ENCODE results near the gene FGD3.
"Not testable (repeated sequence)": the region's sequence is repeated elsewhere in the genome, so short reads cannot be mapped to it uniquely, and the experiment has no call there.

Gene FGD3

GRCh38 chr9:93010704-93011103 lies 63.4 kb downstream of the FGD3 start:
- no peak for DNase-seq

DNA sequence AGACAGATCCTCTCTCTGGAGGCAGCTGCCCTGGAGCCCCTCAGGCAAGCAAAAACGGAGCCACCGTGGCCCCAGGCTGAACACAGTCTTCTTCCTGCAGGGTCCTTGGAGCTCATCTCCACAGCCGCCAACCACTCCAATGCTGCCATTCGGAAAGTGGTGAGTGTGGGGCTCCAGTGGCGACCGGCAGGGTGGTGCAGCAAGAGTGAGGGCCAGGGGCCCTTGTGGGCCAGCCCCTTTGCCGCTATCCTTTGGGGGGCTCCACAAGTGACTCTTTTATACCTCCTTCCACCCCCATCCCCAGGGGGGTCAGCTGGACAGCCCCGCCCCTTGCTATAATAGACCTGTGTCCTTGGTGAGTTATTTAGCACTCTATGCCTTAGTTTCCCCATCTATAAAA lies 63.8 kb downstream of the FGD3 start:
- DNase-seq = no peak

GRCh38 chr9:93012963-93013855 lies 65.9 kb downstream of the FGD3 start:
- DNase-seq = no peak

- no peak for DNase-seq
Observed at GRCh38 chr9:93013856-93014582, 66.7 kb downstream of the FGD3 start.

DNA sequence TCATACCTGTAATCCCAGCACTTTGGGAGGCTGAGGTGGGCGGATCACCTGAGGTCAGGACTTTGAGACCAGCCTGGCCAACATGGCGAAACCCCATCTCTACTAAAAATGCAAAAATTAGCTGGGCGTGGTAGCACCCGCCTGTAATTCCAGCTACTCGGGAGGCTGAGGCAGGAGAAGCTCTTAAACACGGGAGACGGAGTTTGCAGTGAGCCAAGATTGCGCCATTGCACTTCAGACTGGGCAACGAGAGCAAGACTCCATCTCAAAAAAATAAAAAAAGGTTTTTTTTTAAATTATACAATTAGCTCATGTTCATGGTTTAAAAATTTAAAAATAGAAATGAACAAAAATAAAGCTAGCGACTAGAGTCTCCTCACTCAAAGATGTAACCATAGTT lies 67.9 kb downstream of the FGD3 start:
- not testable (repeated sequence) for DNase-seq

DNA sequence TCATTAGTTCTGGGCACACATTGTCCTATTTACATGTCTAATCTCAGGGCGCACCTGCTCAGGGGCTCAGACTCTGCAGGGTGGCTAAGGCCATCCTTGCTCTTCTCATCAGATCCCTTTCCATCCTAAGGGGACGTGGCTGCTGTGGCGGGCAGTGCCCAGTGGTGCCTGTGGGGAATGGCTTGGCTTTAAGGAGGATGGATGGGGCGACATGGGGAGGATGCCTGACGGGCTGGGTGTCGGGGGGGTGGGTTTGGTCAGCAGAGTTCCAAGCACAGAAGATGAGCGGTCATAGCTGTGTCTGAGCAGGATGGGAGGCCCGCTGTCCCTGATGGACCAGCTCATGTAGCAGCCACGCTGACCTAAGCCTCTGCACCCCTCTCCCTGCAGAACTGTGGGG lies 70.3 kb downstream of the FGD3 start:
- DNase-seq = no peak

DNA sequence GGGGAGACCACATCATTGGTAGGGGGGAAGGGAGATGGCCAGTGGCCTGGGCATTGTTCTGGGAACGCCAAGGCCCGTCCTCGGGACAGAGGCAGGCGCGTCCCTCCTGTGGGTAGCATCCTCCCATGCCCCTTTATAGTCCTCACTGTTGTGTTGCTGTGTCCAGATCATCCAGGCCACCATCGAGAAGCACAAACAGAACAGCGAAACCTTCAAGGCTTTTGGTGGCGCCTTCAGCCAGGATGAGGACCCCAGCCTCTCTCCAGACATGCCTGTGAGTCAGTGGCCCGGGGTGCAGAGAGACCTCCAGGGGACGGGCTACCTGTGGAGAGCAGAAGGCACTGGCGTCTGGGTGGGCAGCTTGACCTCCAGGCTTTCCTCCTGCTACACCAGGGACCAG lies 72.8 kb downstream of the FGD3 start:
- no peak for DNase-seq

GRCh38 chr9:93020771-93021670 lies 73.7 kb downstream of the FGD3 start:
- no peak for DNase-seq

- DNase-seq = no peak
Observed at GRCh38 chr9:93022066-93022465, 74.7 kb downstream of the FGD3 start.

- DNase-seq = no peak
Observed at GRCh38 chr9:93022721-93023520, 75.6 kb downstream of the FGD3 start.

DNA sequence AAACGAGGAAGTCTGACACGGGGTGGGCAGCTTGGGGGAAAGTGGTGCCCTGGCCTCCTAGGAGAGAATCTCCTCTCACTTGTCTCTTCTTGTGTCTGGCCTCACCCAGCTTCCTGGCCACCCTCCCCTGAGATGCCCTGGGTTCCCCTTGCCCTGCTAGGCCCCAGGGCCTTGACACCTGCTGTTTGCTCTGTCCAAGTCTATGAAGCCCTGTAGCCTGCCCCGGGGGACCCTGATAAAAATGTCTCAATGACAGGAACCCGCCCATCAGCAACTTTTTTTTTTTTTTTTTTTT lies 76.1 kb downstream of the FGD3 start:
- DNase-seq = no peak

DNA sequence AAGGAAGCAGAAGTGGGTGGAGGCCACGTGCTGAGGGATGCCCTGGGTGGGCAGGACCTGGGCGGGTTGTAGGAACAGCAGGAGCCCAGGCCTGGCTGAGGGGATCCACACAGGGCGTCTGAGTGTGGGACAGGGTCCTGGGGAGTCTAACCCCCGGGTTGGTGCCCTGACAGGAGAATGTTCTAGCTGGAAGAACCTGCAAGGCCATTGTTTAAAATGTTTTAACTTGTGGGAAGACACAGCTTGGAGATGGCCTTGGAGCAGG lies 77.3 kb downstream of the FGD3 start:
- DNase-seq = no peak

- DNase-seq = no peak
Observed at GRCh38 chr9:93024986-93025630, 77.8 kb downstream of the FGD3 start.

DNA sequence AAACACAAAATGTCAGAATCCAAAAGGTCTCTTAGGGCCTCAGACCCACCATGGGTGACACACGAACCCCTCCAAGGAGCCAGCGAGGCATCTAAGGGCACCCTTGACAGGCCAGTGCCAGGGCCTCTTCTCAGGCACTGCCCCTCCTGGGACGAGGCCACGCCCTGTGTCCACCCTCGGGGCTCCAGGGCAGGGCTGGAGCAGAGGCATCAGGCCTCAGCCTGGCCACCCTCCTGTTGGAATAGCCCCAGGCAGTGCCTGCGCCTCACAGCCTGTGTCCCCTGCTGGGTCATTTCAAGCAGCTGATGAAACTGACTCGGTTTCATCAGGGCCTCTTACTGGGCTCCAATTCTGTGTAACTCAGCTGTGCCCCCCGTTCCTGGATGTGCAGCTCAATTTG lies 78.4 kb downstream of the FGD3 start:
- no peak for DNase-seq

GRCh38 chr9:93026640-93027039 lies 79.3 kb downstream of the FGD3 start:
- DNase-seq = no peak

- DNase-seq = no peak
Observed at GRCh38 chr9:93027750-93028149, 80.4 kb downstream of the FGD3 start.

GRCh38 chr9:93028448-93029006 lies 81.2 kb downstream of the FGD3 start:
- DNase-seq = no peak

DNA sequence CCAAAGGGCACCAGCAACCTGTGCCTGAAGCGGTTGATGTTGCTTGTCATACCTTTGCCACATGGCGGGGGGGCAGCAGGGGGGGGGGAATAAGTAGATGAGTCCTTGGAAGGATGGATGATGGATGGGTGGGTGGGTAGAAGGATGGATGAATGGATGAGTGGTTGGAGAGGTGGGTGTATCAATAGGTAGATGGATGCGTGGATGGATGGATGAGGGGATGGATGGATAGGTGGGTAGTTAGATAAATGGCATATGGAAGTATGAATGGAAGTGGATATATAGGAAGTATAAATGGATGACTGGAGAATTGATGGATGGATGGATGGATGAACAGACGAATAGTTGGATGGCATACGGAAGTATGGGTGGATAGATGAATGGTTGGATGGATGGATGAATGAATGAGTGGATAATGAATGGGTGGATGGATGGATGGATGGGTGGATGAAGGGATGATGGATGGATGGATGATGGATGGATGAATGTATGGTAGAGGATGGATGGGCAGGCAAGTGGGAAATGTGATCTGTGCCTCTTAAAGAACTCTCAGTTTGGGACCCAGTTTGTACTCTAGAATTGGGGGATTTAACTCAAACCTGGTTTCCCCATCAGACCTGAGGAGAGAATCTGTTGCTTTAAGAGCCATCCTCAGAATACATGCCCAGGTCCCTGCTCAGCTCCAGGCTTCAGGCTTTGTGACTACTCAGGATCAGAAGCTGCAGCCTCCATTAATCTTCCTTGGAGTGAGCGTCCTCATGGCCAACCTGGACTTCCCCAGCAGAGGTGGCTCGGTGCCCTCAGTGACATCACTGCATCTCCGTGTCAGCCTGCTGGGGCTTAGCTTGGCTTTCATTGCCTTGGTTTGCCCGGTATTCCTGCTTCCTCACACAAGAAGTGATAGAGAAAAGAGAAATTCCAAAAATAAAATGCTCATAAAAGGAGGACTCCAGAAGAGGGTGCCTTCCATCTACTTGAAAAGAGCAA lies 83.6 kb downstream of the FGD3 start:
- peak in 1 of 2 experiments; percentile 55 for DNase-seq

- no peak for DNase-seq
Observed at GRCh38 chr9:93031629-93032430, 84.5 kb downstream of the FGD3 start.

GRCh38 chr9:93032545-93032944 lies 85.2 kb downstream of the FGD3 start:
- no peak for DNase-seq

Measured in cerebellar nuclear complex (tissue), 1 donor.